MM.1S (cell line): ENCODE results near the gene HOXC10.

ENCODE experiments used
- EZH2 ChIP-seq: fragments of 300-600 bp; sonication (generic); optimal IDR thresholded peaks from 2 replicates; pipeline ENCODE3; 2017; ENCODE audit warnings: low read depth, mild to moderate bottlenecking, antibody characterized with exemption, low read length, mixed read lengths
- EZH2phosphoT487 ChIP-seq: fragments of 300-600 bp; sonication (generic); IDR thresholded peaks from 2 replicates; pipeline ENCODE4 v1.6.1; 2018; ENCODE audit warnings: antibody characterized with exemption, low read length
- TF ChIP-seq, protein P1 (sequence below): fragments of 300-600 bp; sonication (generic); IDR thresholded peaks from 2 replicates; pipeline ENCODE4 v1.5.1; 2016; ENCODE audit warnings: antibody characterized with exemption, low read length, mixed read lengths

- TF ChIP-seq, protein P1, sequence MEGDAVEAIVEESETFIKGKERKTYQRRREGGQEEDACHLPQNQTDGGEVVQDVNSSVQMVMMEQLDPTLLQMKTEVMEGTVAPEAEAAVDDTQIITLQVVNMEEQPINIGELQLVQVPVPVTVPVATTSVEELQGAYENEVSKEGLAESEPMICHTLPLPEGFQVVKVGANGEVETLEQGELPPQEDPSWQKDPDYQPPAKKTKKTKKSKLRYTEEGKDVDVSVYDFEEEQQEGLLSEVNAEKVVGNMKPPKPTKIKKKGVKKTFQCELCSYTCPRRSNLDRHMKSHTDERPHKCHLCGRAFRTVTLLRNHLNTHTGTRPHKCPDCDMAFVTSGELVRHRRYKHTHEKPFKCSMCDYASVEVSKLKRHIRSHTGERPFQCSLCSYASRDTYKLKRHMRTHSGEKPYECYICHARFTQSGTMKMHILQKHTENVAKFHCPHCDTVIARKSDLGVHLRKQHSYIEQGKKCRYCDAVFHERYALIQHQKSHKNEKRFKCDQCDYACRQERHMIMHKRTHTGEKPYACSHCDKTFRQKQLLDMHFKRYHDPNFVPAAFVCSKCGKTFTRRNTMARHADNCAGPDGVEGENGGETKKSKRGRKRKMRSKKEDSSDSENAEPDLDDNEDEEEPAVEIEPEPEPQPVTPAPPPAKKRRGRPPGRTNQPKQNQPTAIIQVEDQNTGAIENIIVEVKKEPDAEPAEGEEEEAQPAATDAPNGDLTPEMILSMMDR, result no peak
- TF ChIP-seq EZH2phosphoT487 (no peak), EZH2 (no peak)
These were observed 23.8 kb upstream of the HOXC10 start for GRCh38 chr12:53961025-53961761.
